NCI-H524 (cell line): ENCODE data around the gene TCF19.
A peak's percentile ranks its signal among the peaks of the same experiment; 100 is the strongest.

Source experiments
- DNase-seq, 2 experiments: peaks; one replicate each; lab custom pipeline; 2025; lab: John Stamatoyannopoulos, UW

The TCF19 gene

DNA sequence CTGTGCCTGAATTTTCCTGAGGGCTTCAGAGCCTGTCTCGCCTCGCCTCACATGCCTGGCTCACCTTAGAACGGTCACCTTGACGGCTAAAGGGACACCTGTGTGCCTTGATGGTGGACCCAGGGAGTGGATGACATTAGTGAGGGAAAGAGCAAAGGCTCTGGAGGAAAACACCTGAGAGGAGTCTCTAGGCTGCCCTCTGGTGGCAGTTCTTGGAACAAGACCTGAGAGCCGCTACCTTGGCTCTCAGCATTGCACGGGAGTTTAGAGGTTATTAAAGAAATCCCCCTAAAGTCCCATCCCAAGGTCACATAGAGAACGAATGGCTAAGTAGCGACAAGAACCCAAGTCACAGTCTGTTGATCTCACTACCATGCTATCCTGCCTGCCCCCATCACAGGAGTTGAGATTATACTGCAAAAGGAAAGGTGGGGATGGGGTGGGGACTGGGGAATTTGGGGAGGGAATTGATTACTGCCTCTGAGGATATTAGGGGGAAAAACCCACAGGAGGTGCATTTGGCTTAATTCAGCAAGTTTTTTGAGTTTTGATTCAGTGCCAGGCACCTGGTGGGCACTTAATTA lies 30.2 kb upstream of the TCF19 start:
- DNase-seq: peak in 1 of 2 experiments; percentile 53

DNA sequence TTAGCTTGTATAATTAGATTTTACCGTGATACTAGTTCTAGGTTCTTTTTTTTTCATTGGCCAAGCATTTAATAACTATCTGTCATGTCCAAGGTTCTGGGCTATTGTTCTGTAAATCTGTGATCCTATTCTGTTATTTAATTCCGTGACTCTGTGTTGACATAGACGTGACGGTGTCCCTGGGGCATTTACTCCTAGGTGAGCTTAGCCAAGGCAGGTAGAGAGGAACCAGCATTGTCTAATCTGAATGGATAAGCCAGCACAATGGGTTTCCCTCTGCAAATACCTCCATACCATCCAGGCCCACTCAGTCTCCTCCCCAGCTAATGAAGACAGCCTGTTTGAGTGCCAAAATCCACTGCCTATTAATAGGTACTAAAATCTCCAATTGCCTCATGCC lies 29.3 kb upstream of the TCF19 start:
- no peak for DNase-seq

DNA sequence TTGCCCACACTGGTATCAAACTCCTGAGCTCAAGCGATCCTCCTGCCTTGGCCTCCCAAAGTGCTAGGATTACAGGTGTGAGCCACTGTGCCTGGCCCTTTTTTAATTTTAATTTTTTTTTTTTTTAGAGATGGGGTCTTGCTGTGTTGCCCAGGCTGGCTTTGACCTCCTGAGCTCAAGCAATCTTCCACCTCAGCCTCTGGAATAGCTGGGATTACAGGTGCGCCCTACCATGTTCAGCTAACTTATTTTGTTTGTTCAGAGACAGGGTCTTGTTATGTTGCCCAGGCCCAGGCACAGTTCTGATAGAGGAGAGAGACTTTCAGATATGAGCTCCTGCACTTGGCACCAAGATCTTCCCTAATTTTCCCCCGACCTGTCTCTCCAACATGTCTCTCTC lies 27.6 kb upstream of the TCF19 start:
- no peak for DNase-seq

DNA sequence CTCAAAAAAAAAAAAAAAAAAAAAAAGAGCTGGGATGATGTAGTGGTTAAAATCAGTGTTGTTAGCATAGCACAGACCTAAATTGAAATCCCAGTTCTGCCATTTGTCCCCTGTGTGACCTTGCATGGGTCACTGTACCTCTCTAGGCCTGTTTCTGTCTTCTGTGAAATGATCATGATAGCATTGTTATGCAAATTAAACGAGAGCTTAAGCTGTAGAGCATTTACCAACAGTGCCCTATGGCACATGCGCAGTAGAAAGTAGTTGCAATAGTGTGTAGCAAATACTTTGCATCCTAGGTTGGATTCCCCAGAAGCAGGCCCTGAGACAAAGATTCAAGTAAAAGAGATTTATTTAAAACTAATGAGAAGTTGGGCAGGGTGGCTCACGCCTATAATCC lies 26.8 kb upstream of the TCF19 start:
- DNase-seq: no peak

DNA sequence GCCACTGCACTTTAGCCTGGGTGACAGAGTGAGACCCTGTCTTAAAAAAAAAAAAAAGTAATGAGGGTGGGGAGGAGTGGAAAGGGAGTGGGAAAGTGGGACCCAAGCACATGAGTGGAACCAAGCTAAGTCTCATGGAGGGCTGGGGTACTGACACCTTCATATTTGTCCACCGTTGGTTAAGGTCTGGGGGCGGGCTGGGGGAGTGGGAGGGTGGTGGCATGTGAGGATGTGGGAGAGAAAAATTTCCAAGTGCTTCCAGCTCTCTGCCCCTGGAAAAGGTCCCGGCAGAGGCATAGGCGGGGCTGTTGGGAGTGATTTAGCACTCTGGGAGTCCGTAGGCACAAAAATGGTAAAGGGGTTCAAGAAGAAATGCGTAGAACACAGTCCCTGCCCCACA lies 25.6 kb upstream of the TCF19 start:
- no peak for DNase-seq

DNA sequence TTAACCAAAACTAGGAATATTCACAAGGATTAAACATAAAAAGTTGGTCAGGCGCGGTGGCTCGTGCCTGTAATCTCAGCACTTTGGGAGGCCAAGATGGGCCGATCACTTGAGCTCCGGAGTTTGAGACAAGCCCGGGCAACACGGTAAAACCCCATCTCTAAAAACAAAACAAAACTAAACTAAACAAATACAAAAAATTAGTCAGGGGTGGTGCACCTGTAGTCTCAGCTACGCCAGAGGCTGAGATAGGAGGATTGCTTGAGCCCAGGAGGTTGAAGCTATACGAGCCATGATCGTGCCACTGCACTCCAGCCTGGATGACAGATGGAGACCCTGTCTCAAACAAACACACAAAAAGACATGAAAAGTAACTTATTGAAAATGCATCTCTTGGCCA lies 22.7 kb upstream of the TCF19 start:
- no peak for DNase-seq

DNA sequence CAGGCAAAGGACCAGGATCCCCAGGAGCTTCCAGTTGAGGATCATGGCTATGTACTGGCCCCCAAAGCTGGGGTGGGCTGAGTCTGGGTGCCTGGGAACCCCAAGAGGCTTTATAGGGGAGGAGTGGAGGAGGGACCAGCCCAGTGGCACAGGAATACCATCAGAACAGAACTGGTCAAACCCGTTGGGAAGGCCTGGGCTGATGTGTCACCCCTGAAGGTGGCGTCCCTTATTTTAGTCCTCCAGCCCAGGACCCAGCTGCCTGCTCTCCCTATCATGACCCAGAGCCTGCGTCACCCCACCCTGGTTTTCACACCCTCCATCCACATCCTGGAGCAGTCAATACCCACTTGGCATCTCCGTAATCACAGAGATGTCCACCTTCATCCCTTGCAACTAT lies 19.4 kb upstream of the TCF19 start, which contains the start of gene PSORS1C2:
Gene PSORS1C2, minus strand, starts transcription at position 85 of the 400 bp plus-strand sequence. Its CDS starts 40 bp downstream, at position 45.
- DNase-seq: no peak

DNA sequence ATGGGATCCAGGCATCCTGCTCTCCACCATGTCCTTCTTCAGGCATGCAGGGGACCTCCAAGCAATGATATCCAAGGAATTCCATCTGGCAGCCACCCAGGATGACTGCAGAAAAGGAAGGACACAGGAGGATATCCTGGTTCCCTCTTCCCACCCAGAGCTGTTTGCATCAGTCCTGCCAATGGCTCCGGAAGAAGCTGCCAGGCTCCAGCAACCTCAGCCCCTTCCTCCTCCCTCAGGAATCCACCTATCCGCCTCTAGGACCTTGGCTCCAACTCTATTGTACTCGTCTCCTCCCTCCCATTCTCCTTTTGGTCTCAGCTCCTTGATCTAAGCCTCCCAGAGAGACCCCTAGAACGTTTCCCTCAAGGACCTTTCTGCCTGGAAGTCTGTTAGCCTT lies 18.8 kb upstream of the TCF19 start:
- no peak for DNase-seq

DNA sequence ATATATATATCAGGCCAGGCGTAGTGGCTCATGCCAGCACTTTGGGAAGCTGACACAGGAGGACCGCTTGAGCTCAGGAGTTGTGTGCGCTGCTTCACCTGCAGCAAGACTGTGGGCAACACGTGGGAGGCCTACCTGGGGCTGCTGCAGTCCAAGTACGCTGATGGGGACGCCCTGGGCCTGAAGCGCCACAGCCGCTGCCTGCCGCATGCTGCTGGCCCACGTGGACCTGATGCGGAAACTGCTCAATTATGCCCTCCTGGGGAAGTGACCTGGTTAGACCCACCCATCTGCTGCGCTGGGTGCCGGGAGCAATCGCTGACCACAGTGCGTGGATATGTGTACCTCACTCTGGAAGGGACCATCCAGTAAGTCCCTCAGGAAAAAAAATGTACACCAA lies 17.7 kb upstream of the TCF19 start:
- no peak for DNase-seq

DNA sequence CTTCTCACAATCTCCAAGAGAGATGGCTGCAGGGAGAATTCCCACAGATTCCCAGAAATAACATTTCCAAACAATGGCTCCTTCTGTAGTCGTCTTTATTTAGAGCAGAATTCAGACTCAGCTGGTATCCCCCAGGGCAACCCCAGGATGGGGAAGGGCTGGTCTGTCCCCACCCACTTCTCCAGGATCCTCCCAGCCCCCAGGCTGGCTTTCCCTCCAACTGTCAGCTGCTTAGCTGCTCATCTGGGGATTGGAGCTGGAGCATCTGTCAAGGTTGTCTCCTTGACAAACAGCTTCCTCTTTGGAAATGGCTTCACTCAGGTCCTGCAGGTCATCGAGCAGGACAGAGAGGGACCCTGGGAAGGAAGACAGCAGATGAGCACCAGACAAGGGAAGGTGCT lies 16.0 kb upstream of the TCF19 start:
- peak; percentile 19 to 58 for DNase-seq

DNA sequence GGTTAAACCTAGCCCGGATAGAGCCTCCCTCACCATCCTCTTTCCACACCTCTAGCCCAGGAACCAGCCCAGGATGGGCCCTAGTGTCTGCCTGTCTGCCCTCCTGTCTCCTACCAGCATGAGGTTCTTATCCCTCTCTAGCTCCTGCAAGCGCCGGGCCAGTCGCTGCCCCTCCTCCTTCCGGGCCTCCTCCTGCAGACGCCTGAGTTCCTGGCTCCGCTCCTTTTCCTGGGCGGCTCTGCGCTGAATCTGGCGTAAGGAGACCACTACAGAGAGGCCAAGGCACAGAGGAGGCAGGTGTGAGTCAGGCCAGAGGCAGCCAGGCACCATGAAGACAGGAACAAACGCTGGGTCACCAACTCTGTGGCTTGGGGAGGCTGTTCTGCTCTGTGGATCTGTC lies 15.2 kb upstream of the TCF19 start:
- no peak for DNase-seq

DNA sequence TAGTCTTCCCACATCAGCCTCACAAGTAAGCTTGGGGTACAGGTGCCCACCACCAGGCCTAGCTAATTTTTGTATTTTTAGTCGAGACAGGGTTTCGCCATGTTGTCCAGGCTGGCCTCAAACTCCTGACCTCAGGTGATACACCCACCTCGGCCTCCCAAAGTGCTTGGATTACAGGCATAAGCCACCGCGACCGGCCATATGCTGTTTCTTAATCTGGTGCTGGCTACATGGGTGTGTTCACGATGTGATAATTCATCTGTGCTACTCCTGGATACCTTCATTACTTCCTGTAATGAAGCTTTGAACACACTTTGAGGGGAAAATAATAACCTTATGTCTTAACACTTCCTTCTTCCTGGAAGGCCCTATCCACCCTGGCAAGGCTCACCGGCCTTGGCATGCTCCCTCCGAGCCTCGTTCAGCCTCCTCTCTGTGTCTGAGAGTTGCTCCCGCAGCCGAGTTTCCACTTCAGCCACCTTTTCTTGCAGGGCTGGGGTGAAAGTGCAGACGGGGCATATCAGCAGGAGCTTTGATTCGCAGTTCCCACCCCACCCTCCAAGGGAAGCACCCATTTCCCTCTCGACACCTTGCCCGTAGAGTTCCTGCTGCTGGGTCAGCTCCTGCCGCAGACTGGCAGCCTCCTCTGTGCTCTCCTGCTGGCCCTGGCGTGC lies 14.0 kb upstream of the TCF19 start:
- peak in 1 of 2 experiments; percentile 3 for DNase-seq

DNA sequence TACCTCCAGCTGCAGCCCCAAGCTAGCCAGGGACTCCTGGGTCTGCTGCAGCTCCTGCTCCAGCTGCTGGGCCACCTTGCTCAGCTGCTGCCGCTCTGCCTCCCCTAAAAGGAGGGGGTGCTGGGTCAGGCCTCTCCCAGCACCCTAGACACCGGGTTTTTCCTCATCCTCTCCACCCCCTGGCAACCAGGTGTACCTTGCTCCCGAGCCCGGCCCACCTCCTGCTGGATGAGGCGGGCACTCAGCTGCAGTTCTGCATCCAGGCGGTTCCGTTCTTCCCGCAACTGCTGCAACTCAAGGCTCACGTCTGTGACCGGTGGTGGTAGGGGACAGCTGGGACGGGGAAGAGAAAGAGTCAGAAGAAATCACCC lies 13.4 kb upstream of the TCF19 start:
- DNase-seq: no peak

DNA sequence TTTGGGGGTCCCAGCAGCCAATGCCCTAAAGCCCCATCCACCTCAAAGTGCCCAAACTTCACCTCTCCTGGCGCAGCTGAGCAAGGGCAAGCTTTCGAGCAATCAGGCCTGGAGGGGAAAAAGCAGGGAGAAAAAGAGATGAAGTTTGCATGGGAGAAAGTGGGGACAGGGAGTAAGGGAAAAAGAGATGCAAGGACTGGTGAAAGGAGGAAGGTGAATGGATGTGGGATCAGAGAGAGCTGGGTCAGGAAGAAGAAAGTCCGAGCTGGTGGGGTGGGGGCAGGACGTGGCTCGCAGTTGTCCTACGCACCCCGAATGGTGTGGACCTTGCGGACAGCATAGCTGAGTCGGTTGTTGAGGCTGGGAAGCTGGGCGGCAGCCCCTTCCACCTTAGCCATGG lies 13.0 kb upstream of the TCF19 start:
- no peak for DNase-seq

DNA sequence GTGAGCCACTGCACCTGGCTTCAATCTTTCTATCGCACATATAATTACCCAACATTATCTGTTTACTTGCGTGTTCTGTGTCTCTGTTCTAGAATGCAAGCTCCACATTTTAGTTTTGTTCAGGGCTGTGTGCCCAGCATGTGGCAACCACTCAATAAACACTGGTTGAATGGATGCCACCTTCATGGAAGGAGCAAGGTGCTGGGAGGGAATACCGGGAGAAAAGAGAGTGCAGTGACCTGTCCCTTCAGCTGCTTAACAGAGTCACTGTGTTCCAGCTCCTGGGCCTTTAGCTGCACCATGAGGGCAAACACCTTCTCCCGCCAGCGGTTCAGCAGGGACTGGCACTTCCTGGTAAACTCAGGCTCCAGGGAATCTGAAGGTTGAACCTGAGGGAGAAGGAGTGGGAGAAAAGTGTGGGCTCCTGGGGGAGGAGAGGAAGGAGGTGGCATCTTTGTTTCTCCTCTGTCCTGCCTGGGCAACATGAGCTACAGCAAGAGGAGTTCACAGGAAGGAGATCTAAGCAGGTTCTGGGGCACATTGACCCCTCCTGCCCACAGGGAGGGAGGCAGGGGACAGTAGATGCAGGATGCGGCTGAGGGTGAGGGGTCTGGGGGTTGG lies 8.5 kb upstream of the TCF19 start:
- DNase-seq: no peak

DNA sequence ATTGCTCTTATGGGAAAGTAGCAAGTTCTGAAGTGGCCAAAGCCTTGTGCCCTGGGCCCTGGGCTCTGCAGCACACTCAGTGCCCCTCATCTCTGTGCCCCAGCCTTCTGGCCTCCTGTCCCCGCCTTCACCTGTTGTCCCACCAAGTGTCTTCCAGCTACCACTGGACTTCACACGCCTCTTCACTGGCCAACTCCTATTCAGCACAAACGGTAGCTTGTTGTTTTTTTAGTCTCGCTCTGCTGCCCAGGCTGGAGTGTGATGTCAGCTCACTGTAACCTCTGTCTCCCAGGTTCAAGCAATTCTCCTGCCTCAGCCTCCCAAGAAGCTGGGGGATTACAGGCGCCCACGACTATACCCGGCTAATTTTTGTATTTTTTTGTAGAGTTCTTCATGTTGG lies 5.6 kb upstream of the TCF19 start:
- no peak for DNase-seq

DNA sequence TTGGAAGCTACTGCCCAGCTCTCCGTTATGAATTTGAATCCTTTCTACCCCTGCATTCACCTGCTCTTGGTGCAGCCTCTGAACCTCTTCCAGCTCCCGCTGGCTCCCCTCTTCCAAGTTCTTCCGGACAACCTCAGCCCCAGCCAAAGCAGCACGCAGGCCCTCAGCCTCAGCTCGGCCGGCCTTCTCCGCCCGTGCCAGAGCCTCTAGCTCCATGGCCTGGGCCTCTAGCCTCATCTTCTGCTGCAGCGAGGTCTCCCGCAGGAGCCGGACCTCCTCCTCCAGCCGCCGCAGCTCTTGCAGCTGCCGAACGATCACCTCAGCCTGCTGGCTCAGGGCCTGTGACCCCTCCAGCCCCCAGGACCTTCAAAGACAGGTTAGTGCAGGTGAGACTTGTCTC lies 4.0 kb upstream of the TCF19 start:
- no peak for DNase-seq

DNA sequence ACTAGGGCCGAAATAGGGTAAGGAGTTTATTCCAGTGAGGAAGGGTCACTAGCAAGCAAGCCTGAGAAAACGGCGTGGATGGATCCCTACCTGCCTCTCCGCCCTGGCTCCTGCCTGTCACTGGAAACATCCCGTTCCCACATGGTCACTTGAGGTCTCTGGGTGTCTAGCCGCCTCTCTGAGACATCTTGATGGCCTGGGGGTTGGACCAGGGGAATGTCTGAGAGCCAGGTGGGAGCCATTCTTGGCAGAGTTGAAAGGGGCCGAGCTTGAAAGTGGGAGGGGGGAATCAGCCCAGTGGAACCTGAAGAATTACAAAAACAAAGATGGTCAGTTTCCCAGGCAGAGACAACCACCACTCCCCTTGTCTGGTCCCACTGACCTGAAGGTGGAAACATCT lies 1.7 kb upstream of the TCF19 start:
- no peak for DNase-seq

DNA sequence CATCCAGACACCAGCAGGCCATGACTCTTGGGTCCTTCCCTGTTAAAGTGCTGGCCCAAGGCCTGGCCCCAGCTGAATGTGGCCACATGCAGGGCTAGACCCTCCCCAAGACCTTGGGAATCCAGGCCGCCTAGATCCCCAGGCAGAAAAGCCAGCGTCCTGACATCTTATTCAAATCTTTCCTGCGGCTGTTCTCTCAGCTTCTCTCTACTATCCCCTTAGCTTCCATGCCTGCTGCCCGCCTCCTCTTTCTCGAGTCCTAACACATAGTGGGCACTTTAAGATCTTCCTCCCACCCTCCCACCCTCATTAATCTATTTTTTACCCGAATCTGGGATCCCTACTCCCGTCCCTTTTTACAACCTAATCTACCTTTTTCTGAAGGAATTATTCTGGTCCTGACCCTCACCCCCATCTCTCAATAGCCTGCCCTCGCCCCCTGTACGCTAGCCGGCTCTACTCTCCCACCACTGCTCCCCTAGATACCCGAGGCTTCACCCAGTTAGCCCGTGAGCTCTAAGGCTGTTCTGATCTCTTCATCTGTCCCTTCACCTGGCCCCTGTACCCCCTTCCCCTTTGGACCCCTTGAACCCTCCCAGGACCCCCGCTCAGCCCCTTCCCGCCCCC lies 763 bp upstream of the TCF19 start, which contains the start of gene CCHCR1:
Gene CCHCR1, minus strand, starts transcription at position 290 of the 627 bp plus-strand sequence. Its CDS starts 202 bp downstream, at position 88.
- no peak for DNase-seq

DNA sequence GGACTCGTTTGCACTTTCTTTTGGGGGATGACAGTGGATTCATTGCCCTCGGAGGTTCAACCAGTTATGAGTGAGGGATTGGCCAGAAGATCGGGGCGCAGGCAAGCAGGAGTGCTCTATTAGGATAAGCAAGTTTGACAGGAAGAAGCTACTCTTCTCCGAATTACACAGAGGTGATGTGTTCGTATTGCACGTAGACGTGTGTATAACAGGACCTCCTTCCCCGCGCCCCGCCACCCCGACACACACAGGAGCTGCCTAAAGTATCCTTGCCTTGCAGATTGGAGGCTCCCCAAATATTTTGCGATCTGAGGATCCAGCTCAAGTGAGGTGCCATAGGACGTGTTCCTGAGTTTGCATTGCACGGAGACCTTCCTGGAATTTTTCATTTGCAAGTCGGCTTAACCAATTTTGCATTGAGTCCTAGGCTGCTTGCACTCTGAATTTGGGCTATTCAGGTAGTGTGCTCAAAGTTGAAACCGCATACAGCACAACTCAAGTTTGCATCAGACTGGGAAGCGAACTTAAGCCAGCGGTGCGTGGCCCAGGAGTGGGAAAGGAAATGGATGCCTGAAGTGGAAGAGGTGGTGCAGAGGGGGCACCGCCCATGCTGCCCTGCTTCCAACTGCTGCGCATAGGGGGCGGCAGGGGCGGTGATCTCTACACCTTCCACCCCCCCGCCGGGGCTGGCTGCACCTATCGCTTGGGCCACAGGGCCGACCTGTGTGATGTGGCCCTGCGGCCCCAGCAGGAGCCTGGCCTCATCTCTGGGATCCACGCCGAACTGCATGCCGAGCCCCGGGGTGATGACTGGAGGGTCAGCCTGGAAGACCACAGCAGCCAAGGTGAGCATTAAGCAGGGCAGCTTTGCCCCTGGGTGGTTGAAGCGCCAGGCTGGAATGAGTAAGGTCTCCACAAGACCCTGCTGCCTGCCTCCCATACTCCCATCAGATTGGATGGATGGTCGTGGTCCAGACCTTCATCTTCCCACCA lies 770 bp downstream of the TCF19 start:
- peak in 1 of 2 experiments; percentile 34 for DNase-seq

DNA sequence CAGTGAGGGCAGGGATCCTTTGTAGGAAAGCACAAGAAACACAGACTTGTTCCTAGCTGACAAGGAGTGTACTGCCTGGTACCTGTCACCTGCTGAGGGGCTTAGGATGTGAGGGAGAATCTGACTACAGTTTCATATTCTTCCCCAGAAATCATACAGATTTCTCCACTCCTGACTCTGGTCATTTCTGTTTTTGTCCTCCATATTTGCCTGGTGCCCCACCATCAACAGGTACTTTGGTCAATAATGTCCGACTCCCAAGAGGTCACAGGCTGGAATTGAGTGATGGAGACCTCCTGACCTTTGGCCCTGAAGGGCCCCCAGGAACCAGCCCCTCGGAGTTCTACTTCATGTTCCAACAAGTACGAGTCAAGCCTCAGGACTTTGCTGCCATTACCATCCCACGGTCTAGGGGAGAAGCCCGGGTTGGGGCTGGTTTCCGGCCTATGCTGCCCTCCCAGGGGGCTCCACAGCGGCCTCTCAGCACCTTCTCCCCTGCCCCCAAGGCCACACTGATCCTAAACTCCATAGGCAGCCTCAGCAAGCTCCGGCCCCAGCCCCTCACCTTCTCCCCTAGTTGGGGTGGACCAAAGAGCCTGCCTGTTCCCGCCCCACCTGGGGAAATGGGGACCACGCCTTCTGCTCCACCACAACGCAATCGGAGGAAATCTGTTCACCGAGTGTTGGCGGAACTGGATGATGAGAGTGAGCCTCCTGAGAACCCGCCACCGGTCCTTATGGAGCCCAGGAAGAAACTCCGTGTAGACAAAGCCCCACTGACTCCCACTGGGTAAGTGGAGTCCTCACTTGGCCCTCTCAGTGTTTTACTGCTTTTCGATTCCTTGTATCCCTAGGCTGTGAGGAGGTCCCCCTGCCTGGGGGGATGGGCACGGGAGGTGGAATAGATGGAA lies 3.1 kb downstream of the TCF19 start:
- DNase-seq: no peak
